Measurements from ENCODE around the gene TRPM3. TPM values are rescaled to one million over a fixed set of nuclear protein-coding genes. Genes with fewer than 3 reads are reported as not detected.

Gene TRPM3
- total RNA-seq, 1 experiment from 2014 or later = not detected

DNA sequence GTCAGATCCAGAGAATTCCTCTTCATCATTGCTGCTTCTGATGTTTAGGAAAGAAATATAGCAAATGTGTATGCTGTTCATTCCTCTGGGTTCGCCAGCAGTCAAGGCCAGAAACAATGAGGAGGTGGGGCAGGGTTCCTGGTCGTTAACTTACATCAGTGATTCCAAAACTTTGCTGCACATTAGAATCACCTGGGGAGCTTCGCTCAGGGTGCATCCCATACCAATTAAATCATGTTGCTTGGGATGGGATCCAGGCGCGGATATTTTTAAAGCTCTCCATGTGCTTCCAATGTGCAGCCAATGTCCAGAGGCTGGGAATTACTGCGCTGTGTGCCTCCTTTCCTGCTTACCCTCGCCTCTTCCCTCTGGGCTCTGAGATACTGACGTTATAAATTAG is 479.1 kb downstream of the TRPM3 start:
- ChIA-PET POLR2A (no interaction called here), CTCF (no interaction called here)
- TF ChIP-seq, protein P1, sequence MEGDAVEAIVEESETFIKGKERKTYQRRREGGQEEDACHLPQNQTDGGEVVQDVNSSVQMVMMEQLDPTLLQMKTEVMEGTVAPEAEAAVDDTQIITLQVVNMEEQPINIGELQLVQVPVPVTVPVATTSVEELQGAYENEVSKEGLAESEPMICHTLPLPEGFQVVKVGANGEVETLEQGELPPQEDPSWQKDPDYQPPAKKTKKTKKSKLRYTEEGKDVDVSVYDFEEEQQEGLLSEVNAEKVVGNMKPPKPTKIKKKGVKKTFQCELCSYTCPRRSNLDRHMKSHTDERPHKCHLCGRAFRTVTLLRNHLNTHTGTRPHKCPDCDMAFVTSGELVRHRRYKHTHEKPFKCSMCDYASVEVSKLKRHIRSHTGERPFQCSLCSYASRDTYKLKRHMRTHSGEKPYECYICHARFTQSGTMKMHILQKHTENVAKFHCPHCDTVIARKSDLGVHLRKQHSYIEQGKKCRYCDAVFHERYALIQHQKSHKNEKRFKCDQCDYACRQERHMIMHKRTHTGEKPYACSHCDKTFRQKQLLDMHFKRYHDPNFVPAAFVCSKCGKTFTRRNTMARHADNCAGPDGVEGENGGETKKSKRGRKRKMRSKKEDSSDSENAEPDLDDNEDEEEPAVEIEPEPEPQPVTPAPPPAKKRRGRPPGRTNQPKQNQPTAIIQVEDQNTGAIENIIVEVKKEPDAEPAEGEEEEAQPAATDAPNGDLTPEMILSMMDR (IDR thresholded peaks at IDR 0.05) = no peak
- TF ChIP-seq TCF7L2 (IDR thresholded peaks at IDR 0.05; ENCODE audit: low read depth, low read length) = no peak
- TF ChIP-seq SIN3A (IDR thresholded peaks at IDR 0.05; ENCODE audit: borderline replicate concordance, insufficient read depth, low read depth, low read length) = no peak
- TF ChIP-seq POLR2AphosphoS5 (IDR thresholded peaks at IDR 0.05; ENCODE audit: low read depth, low read length) = no peak
- TF ChIP-seq, protein P2, sequence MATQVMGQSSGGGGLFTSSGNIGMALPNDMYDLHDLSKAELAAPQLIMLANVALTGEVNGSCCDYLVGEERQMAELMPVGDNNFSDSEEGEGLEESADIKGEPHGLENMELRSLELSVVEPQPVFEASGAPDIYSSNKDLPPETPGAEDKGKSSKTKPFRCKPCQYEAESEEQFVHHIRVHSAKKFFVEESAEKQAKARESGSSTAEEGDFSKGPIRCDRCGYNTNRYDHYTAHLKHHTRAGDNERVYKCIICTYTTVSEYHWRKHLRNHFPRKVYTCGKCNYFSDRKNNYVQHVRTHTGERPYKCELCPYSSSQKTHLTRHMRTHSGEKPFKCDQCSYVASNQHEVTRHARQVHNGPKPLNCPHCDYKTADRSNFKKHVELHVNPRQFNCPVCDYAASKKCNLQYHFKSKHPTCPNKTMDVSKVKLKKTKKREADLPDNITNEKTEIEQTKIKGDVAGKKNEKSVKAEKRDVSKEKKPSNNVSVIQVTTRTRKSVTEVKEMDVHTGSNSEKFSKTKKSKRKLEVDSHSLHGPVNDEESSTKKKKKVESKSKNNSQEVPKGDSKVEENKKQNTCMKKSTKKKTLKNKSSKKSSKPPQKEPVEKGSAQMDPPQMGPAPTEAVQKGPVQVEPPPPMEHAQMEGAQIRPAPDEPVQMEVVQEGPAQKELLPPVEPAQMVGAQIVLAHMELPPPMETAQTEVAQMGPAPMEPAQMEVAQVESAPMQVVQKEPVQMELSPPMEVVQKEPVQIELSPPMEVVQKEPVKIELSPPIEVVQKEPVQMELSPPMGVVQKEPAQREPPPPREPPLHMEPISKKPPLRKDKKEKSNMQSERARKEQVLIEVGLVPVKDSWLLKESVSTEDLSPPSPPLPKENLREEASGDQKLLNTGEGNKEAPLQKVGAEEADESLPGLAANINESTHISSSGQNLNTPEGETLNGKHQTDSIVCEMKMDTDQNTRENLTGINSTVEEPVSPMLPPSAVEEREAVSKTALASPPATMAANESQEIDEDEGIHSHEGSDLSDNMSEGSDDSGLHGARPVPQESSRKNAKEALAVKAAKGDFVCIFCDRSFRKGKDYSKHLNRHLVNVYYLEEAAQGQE (IDR thresholded peaks at IDR 0.05; ENCODE audit: insufficient read depth in 1 of 2, low read depth in 2 of 2, low read length in 1 of 2) = no peak
- BruUV-seq (replicated peaks) = no TSS peak
- intact Hi-C loops (cut with micrococcal nuclease; ENCODE audit: unreplicated experiment) = no loop called here
- H3K27me3 ChIP-seq (ENCODE audit: control insufficient read depth, insufficient read depth, low read length) = no peaks in the 10 kb centered on the region
- H3K36me3 ChIP-seq (ENCODE audit: control insufficient read depth, insufficient read depth, low read length) = no peaks in the 10 kb centered on the region
- H3K27ac ChIP-seq (ENCODE audit: low read length) = no peak overlapping the region
- H3K4me3 ChIP-seq (ENCODE audit: low read depth in 2 of 2, low read length in 2 of 2) = no peak overlapping the region
- ATAC-seq (no peak), DNase-seq (ENCODE audit: low read depth, low spot score) (no peak)
- no peaks in the 10 kb centered on the region for H3K9me3 ChIP-seq (ENCODE audit: control insufficient read depth, insufficient read depth, low read depth, low read length)
- no peaks in the 10 kb centered on the region for H3K4me1 ChIP-seq (ENCODE audit: control insufficient read depth, insufficient read depth, low read length)
- in situ Hi-C loops (cut with HindIII; ENCODE audit: low pct_unique_long_range_greater_than_20kb, low sequenced_read_pairs) = no loop called here

DNA sequence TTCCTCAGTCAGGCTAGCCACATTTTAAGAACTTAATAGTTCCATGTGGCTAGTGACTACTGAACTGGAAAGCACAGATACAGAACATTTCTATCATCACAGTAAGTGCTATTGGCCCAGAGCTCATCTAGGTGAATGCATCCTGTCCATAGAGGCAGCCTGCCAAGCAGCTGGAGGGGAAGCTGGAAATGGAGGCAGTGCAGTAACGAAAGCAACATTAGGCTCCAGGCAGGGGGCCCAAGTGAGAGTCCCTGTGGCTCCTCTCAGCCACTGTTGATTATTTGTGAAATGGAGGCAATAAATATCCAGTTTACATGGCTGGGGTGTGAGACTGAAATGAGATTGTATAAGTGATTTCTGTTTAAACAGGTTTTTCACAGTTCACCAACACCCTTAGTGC is 479.8 kb downstream of the TRPM3 start:
- H3K4me3 ChIP-seq (ENCODE audit: low read depth in 2 of 2, low read length in 2 of 2) = no peak overlapping the region
- H3K27me3 ChIP-seq (ENCODE audit: control insufficient read depth, insufficient read depth, low read length) = no peaks in the 10 kb centered on the region
- no peaks in the 10 kb centered on the region for H3K4me1 ChIP-seq (ENCODE audit: control insufficient read depth, insufficient read depth, low read length)
- ChIA-PET POLR2A (no interaction called here), CTCF (no interaction called here)
- H3K9me3 ChIP-seq (ENCODE audit: control insufficient read depth, insufficient read depth, low read depth, low read length) = no peaks in the 10 kb centered on the region
- no peak overlapping the region for H3K27ac ChIP-seq (ENCODE audit: low read length)
- no peaks in the 10 kb centered on the region for H3K36me3 ChIP-seq (ENCODE audit: control insufficient read depth, insufficient read depth, low read length)
- BruUV-seq (replicated peaks) = no TSS peak
- intact Hi-C loops (cut with micrococcal nuclease; ENCODE audit: unreplicated experiment) = loop anchor here (2.0 kb wide), 1 partner anchor 607 kb away; no protein-coding TSS in a partner anchor
- DNase-seq (ENCODE audit: low read depth, low spot score) (no peak), ATAC-seq (no peak)
- TF ChIP-seq, protein P2 (IDR thresholded peaks at IDR 0.05; ENCODE audit: insufficient read depth in 1 of 2, low read depth in 2 of 2, low read length in 1 of 2) = no peak
- TF ChIP-seq POLR2AphosphoS5 (IDR thresholded peaks at IDR 0.05; ENCODE audit: low read depth, low read length) (no peak), TCF7L2 (IDR thresholded peaks at IDR 0.05; ENCODE audit: low read depth, low read length) (no peak), SIN3A (IDR thresholded peaks at IDR 0.05; ENCODE audit: borderline replicate concordance, insufficient read depth, low read depth, low read length) (no peak)
- TF ChIP-seq, protein P1 (IDR thresholded peaks at IDR 0.05) = no peak
- in situ Hi-C loops (cut with HindIII; ENCODE audit: low pct_unique_long_range_greater_than_20kb, low sequenced_read_pairs) = no loop called here

Measured in Panc1 (cell line).